Heart right ventricle (tissue), 16 donors: Measurements from ENCODE around the gene SSBP3. TPM values are rescaled to one million over a fixed set of nuclear protein-coding genes. Genes with fewer than 3 reads are reported as not detected.

Experiments
- ATAC-seq, 8 donors: fragments of 200-7000 bp; cut with Tn5 transposase; one replicate each; pipeline ENCODE4 v1.9.1; 2020; ENCODE audit warnings: mild to moderate bottlenecking in 8 of 8, moderate library complexity in 8 of 8, moderate number of reproducible peaks in 1 of 8
- DNase-seq, 2 donors: peaks; one replicate each; pipeline ENCODE4 v3.0.0-alpha.2; 2020
- H3K27ac ChIP-seq, 10 donors: fragments of 200-600 bp; sonication (generic) in 2 of 10; one replicate each; pipeline versions ENCODE4 v1.5.0 to v1.8.0; 2020 to 2022; ENCODE audit warnings: mild to moderate bottlenecking in 3 of 10
- H3K27me3 ChIP-seq, 7 donors: fragments of 200-600 bp; one replicate each; pipeline ENCODE4 v1.8.0; 2021 to 2022; ENCODE audit warnings: mild to moderate bottlenecking in 2 of 7
- H3K36me3 ChIP-seq, 9 donors: fragments of 200-600 bp; sonication (generic) in 1 of 9; one replicate each; pipeline versions ENCODE4 v1.5.0 to v1.8.0; 2020 to 2022; ENCODE audit warnings: mild to moderate bottlenecking in 2 of 9
- H3K4me1 ChIP-seq, 9 donors: fragments of 200-600 bp; sonication (generic) in 1 of 9; one replicate each; pipeline versions ENCODE4 v1.5.0 to v1.8.0; 2020 to 2022; ENCODE audit warnings: mild to moderate bottlenecking in 4 of 9
- H3K4me3 ChIP-seq, 10 donors: fragments of 200-600 bp; sonication (generic) in 2 of 10; one replicate each; pipeline versions ENCODE4 v1.5.0 to v1.8.0; 2020 to 2022; ENCODE audit warnings: mild to moderate bottlenecking in 7 of 10, moderate library complexity in 2 of 10
- H3K9me3 ChIP-seq, 11 donors: fragments of 200-600 bp in 10 of 11; sonication (generic) in 2 of 11; one replicate each; pipeline versions ENCODE4 v1.5.0 to v1.8.0; 2013 to 2022; ENCODE audit warnings: mild to moderate bottlenecking in 2 of 11, control low read depth in 1 of 11, moderate library complexity in 1 of 11
- CTCF ChIP-seq, 9 donors: fragments of 200-600 bp; sonication (generic) in 2 of 9; IDR thresholded peaks; one replicate each; pipeline versions ENCODE4 v1.5.0 to v1.8.0; 2021 to 2022; ENCODE audit warnings: antibody characterized with exemption in 9 of 9, mild to moderate bottlenecking in 5 of 9, moderate library complexity in 1 of 9
- WGBS, 2 donors: extraction: QIAGEN DNeasy Blood & Tissue Kit; methylation state at CpG; one replicate each; pipeline ENCODE4 v1.1.7; 2013; ENCODE audit warnings: inconsistent platforms in 1 of 2; 5-methylcytosine and 5-hydroxymethylcytosine counted together
- intact Hi-C, 10 donors: fragments of 100-400 bp; cut with DNase I; formaldehyde crosslinking; loops; one replicate each; pipeline versions ENCODE4 v1.11.1 to v1.14.2; 2022
- polyA plus RNA-seq, 2 donors: library from polyadenylated mRNA; stranded (reverse); fragments of 200-250 nt; gene quantifications; one replicate each; pipeline ENCODE4 v1.2.3, GENCODE V29; 2013
- total RNA-seq, 10 donors: library from RNA; stranded (reverse); fragmentation: NEBNext Ultra II Directional in 3 of 10; extraction: Animal tissue kit (Norgen Biotek cat#: 25700) in 3 of 10; gene quantifications; one replicate each; pipeline versions ENCODE4 v1.2.1 to v1.2.4, GENCODE V29; 2021 to 2023
- donor health status: Arrhythmogenic right ventricular cardiomyopathy.
- donor health status: ischemic (EF 13 %, LVEDD 7.1; RV severe dilation, severe dysfunction).
- donor health status: healthy with polysubstance abuse.
- donor health status: DM: no; HTN: yes; CAD: no.
- donor health status: DM: no; HTN: no; CAD: no.
- donor health status: ischemic (EF 25% LVEDD 6.9; RV normal size, moderate dysfunction).
- donor health status: ischemic (EF 25% LVEDD 5.7; RV mildly dilated, moderate dysfunction).
- donor health status: healthy.
- donor health status: DM: yes; HTN: yes; CAD: no.
- donor health status: Ischemic cardiomyopathy.
- donor health status: ischemic (EF 35%, LVEDD 5.7; RV mildly dilated, moderate dysfunction).
- donor health status: nonischemic (EF 11% LVEDD 7.7; RV severe dilation, severe dysfunction).
- donor health status: DM: yes; HTN: yes; CAD: no.
- donor health status: PGD.
- donor health status: ischemic (EF 29% LVEDD 5.4; RV normal size, mild dysfunction).
- donor health status: nonischemic (EF 23%, LVEDD 6.1; RV moderate dilation, normal function).

SSBP3 gene
- total and polyA plus RNA-seq, 12 donors, result 17.6 to 71.9 (median 52.8) TPM

- H3K9me3 ChIP-seq, result no peaks in the 10 kb centered on the region
- H3K27ac ChIP-seq, result peak overlapping the region in 4 of 10 donors; percentile 6 to 41 (median 34)
- peak in 3 of 8 donors; percentile 25 to 48 (median 32) for ATAC-seq
- no peak overlapping the region for H3K4me3 ChIP-seq
- peaks cover 0 to 4% (median 0%) of the 10 kb centered on the region in 9 donors for H3K36me3 ChIP-seq
- no peak for DNase-seq
- no peak for TF ChIP-seq CTCF (IDR thresholded peaks at IDR 0.05)
- intact Hi-C loops, result no loop called here
- peaks cover 32 to 79% (median 55%) of the 10 kb centered on the region in 9 donors for H3K4me1 ChIP-seq
- no peaks in the 10 kb centered on the region for H3K27me3 ChIP-seq
- WGBS, 2 donors, result 54 to 57% methylated on average over 17 of the region's 17 CpGs
Measured at GRCh38 chr1:54371038-54371941, 34.9 kb downstream of the SSBP3 start.

- WGBS, 2 donors, result 54 to 66% methylated on average over 14 of the region's 14 CpGs
- TF ChIP-seq CTCF (IDR thresholded peaks at IDR 0.05), result no peak
- DNase-seq (no peak), ATAC-seq (peak in 5 of 8 donors; percentile 15 to 82 (median 17))
- Histone ChIP-seq H3K27me3 (no peaks in the 10 kb centered on the region), H3K4me1 (peaks cover 29 to 79% (median 61%) of the 10 kb centered on the region in 9 donors), H3K4me3 (no peak overlapping the region), H3K27ac (peak overlapping the region in 4 of 10 donors; percentile 6 to 41 (median 34)), H3K36me3 (peaks cover 0 to 4% (median 0%) of the 10 kb centered on the region in 9 donors), H3K9me3 (no peaks in the 10 kb centered on the region)
- intact Hi-C loops, result no loop called here
Measured at GRCh38 chr1:54370287-54370989, 35.8 kb downstream of the SSBP3 start.

GRCh38 chr1:54367613-54368012, 38.6 kb downstream of the SSBP3 start:
- Histone ChIP-seq H3K4me1 (peaks cover 19 to 74% (median 56%) of the 10 kb centered on the region in 9 donors), H3K27me3 (no peaks in the 10 kb centered on the region), H3K4me3 (no peak overlapping the region), H3K27ac (no peak overlapping the region), H3K9me3 (no peaks in the 10 kb centered on the region), H3K36me3 (peaks cover 0 to 4% (median 0%) of the 10 kb centered on the region in 9 donors)
- 72 to 78% methylated on average over 2 of the region's 2 CpGs for WGBS, 2 donors
- intact Hi-C loops, result loop anchor here in 2 of 10 donors (5.0 to 10.0 kb wide), 2 partner anchors 35 to 243 kb away; no protein-coding TSS in a partner anchor
- ATAC-seq (no peak), DNase-seq (no peak)
- TF ChIP-seq CTCF (IDR thresholded peaks at IDR 0.05), result no peak

GRCh38 chr1:54365847-54366246, 40.3 kb downstream of the SSBP3 start:
- H3K27me3 ChIP-seq, result no peaks in the 10 kb centered on the region
- no peak for DNase-seq
- H3K27ac ChIP-seq, result no peak overlapping the region
- H3K4me3 ChIP-seq, result no peak overlapping the region
- intact Hi-C loops, result loop anchor here in 2 of 10 donors (5.0 to 10.0 kb wide), 2 partner anchors 36 to 241 kb away; no protein-coding TSS in a partner anchor
- no peak for TF ChIP-seq CTCF (IDR thresholded peaks at IDR 0.05)
- no peaks in the 10 kb centered on the region for H3K9me3 ChIP-seq
- ATAC-seq, result peak in 1 of 8 donors; percentile 28
- peaks cover 5 to 72% (median 40%) of the 10 kb centered on the region in 9 donors for H3K4me1 ChIP-seq
- H3K36me3 ChIP-seq, result peaks cover 0 to 4% (median 0%) of the 10 kb centered on the region in 9 donors
- 61 to 66% methylated on average over 3 of the region's 3 CpGs for WGBS, 2 donors
